Peyer's patch (tissue), 4 donors: Measurements from ENCODE around the gene UCP1. TPM values are rescaled to one million over a fixed set of nuclear protein-coding genes. Genes with fewer than 3 reads are reported as not detected.

Experiments used
- DNase-seq, 3 donors: peaks; one replicate each; pipeline ENCODE4 v3.0.0-alpha.2; 2017 to 2019
- H3K27ac ChIP-seq, 4 donors: fragments of 200-600 bp; sonication (generic); one replicate each; pipeline ENCODE4 v1.5.1; 2016 to 2019
- H3K27me3 ChIP-seq, 2 donors: fragments of 200-600 bp; sonication (generic); one replicate each; pipeline ENCODE4 v1.5.1; 2019
- H3K36me3 ChIP-seq, 3 donors: fragments of 200-600 bp; sonication (generic); one replicate each; pipeline ENCODE4 v1.5.1; 2016 to 2019
- H3K4me1 ChIP-seq, 4 donors: fragments of 200-600 bp; sonication (generic); one replicate each; pipeline ENCODE4 v1.5.1; 2016 to 2019
- H3K4me3 ChIP-seq, 4 donors: fragments of 200-600 bp; sonication (generic); 1 replicate in 3 of 4; 2 replicates in 1 of 4; pipeline ENCODE4 v1.5.1; 2016 to 2019; ENCODE audit warnings: mild to moderate bottlenecking in 1 of 4
- H3K9me3 ChIP-seq, 4 donors: fragments of 200-600 bp; sonication (generic); one replicate each; pipeline ENCODE4 v1.5.1; 2016 to 2019; ENCODE audit warnings: mild to moderate bottlenecking in 1 of 4
- POLR2A ChIP-seq, 2 donors: fragments of 450-650 bp; IDR thresholded peaks; one replicate each; pipeline ENCODE4 v1.5.1; 2017; ENCODE audit warnings: antibody characterized with exemption in 2 of 2, mild to moderate bottlenecking in 2 of 2, moderate library complexity in 2 of 2
- total RNA-seq, 4 donors: library from RNA; depleted of rRNA; stranded (reverse); fragments of >200 nt; gene quantifications; one replicate each; pipeline ENCODE4 v1.1.0, GENCODE V29; 2016
- TF ChIP-seq, protein P1 (sequence below), 6 experiments: fragments of 450-650 bp in 4 of 6; fragments of 200-600 bp in 2 of 6; sonication (generic) in 1 of 6; IDR thresholded peaks; one replicate each; pipeline ENCODE4 v1.5.1; 2017 to 2019; ENCODE audit warnings: antibody characterized with exemption in 6 of 6, mild to moderate bottlenecking in 3 of 6, moderate library complexity in 1 of 6

The UCP1 gene
- total RNA-seq, 4 donors from 2014 or later, result not detected

DNA sequence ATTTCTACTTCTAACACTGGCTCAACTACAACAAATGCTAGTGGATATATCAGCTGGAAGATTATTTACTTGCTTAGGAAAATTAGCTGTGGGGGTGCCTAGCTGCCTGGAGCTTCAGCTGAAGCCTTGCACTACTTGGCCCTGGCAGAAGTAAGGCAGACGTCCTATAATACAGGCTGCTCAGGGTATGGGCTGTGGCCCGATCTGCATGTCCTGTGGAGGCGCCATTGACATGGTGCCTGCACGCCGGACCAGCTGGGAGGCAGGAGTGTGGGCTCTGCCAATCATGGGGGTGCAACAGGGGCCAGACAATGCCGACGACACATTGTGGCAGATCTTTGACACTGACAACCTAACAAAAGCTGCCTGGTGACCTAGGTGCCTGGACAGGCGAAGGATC lies 31.6 kb upstream of the UCP1 start:
- TF ChIP-seq, protein P1, sequence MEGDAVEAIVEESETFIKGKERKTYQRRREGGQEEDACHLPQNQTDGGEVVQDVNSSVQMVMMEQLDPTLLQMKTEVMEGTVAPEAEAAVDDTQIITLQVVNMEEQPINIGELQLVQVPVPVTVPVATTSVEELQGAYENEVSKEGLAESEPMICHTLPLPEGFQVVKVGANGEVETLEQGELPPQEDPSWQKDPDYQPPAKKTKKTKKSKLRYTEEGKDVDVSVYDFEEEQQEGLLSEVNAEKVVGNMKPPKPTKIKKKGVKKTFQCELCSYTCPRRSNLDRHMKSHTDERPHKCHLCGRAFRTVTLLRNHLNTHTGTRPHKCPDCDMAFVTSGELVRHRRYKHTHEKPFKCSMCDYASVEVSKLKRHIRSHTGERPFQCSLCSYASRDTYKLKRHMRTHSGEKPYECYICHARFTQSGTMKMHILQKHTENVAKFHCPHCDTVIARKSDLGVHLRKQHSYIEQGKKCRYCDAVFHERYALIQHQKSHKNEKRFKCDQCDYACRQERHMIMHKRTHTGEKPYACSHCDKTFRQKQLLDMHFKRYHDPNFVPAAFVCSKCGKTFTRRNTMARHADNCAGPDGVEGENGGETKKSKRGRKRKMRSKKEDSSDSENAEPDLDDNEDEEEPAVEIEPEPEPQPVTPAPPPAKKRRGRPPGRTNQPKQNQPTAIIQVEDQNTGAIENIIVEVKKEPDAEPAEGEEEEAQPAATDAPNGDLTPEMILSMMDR (IDR thresholded peaks at IDR 0.05), result no peak
- no peak for TF ChIP-seq POLR2A (IDR thresholded peaks at IDR 0.05)
- no peak for DNase-seq
- no peak overlapping the region for H3K4me3 ChIP-seq

DNA sequence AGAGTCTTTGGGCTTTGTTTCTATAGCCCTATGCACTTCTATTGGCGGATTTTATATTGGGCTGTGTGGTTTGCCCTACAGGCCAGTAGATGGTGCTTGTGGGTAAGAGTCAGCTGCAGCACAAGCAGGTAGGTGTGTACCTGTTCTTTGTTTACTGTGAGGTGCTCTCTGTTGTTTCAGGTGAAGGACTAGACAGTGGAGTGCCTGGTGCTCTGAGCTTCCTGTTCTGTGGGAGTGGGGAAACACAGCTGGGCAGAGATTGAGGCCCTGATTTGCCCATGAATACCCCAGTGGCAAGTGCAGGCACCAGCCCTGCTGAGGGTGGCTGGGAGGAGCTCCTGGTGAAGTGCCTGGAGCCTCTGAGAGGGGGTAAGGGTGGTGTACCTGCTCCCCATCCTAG lies 26.3 kb upstream of the UCP1 start:
- Histone ChIP-seq H3K4me3 (no peak overlapping the region), H3K27me3 (no peaks in the 10 kb centered on the region), H3K36me3 (no peaks in the 10 kb centered on the region), H3K27ac (no peak overlapping the region), H3K9me3 (no peaks in the 10 kb centered on the region), H3K4me1 (no peaks in the 10 kb centered on the region)
- TF ChIP-seq, protein P1 (IDR thresholded peaks at IDR 0.05), result peak in 4 of 6 experiments; percentile 48 to 85 (median 80)
- TF ChIP-seq POLR2A (IDR thresholded peaks at IDR 0.05), result no peak
- peak in 1 of 3 donors; percentile 63 for DNase-seq

More for the DNA sequence above, 31.6 kb upstream of the UCP1 start:
- Histone ChIP-seq H3K9me3 (no peaks in the 10 kb centered on the region), H3K27me3 (no peaks in the 10 kb centered on the region), H3K27ac (no peak overlapping the region), H3K36me3 (no peaks in the 10 kb centered on the region), H3K4me1 (no peaks in the 10 kb centered on the region)

DNA sequence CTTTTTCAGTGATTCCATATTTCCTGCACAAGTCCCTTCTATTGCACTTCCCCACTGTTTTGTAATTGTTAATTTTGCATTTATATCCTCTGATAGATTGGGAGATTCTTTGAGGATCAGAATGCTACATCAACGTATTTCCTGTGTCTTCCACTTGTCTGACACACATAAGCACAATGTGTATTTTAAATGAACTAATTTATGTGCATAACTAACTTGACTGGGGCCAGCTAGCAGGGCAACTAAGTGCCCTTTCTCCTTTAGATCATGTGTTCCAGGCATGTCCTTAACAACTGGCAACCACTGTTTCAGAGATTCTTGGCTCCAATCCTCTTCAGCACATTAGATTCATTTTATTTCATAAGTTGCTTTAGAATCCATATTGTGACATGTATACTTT lies 15.7 kb upstream of the UCP1 start:
- Histone ChIP-seq H3K27me3 (no peaks in the 10 kb centered on the region), H3K4me3 (no peak overlapping the region), H3K36me3 (no peaks in the 10 kb centered on the region), H3K9me3 (no peaks in the 10 kb centered on the region), H3K27ac (no peak overlapping the region), H3K4me1 (no peaks in the 10 kb centered on the region)
- DNase-seq, result no peak
- TF ChIP-seq POLR2A (IDR thresholded peaks at IDR 0.05), result no peak
- TF ChIP-seq, protein P1 (IDR thresholded peaks at IDR 0.05), result no peak

DNA sequence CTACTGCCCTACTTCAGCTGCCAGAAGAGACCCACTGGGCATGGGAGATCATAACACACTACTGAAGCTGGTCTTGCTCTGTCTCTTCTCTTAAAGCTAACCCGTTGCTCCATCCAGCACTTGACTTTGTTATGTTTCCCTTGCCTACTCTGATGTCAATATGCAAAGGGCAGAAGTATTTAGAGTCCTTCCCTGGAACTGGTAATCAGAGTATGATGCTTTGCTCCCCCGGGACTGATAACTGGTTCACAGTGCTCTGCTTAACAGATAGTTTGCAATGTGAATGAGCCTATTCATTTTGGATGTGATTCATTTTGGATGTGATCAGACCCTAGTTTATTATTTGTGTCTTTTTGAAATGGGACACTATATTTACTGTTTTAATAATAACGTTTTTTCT lies 12.3 kb upstream of the UCP1 start:
- no peaks in the 10 kb centered on the region for H3K36me3 ChIP-seq
- H3K9me3 ChIP-seq, result no peaks in the 10 kb centered on the region
- no peak overlapping the region for H3K4me3 ChIP-seq
- TF ChIP-seq POLR2A (IDR thresholded peaks at IDR 0.05), result no peak
- TF ChIP-seq, protein P1 (IDR thresholded peaks at IDR 0.05), result no peak
- H3K27me3 ChIP-seq, result no peaks in the 10 kb centered on the region
- no peaks in the 10 kb centered on the region for H3K4me1 ChIP-seq
- H3K27ac ChIP-seq, result no peak overlapping the region
- no peak for DNase-seq

DNA sequence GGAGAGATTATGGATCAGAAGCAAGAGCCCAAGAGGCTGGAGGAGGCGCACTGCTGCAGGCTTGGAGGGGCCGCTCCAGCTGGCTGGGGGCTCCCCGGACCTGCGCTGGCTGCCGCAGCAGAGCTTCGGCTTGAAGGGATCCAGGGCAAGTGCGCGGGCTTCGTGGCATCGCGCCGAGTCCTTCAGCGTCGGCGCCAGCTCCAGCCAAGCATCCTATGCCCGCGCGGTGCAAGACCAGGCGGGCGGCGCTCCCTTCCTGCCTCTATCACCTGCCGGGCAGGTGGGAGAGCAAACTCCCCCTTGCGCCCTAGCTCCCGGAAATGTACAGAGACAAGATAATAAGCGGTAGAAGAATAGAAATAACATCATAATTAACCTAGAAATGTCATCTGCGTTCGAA lies 10.5 kb upstream of the UCP1 start:
- TF ChIP-seq, protein P1 (IDR thresholded peaks at IDR 0.05), result no peak
- no peak for TF ChIP-seq POLR2A (IDR thresholded peaks at IDR 0.05)
- DNase-seq, result no peak
- Histone ChIP-seq H3K9me3 (no peaks in the 10 kb centered on the region), H3K36me3 (no peaks in the 10 kb centered on the region), H3K27ac (no peak overlapping the region), H3K4me1 (no peaks in the 10 kb centered on the region), H3K27me3 (no peaks in the 10 kb centered on the region), H3K4me3 (no peak overlapping the region)

- H3K4me1 ChIP-seq, result no peaks in the 10 kb centered on the region
- H3K9me3 ChIP-seq, result peaks cover 0 to 2% (median 0%) of the 10 kb centered on the region in 4 donors
- DNase-seq, result no peak
- TF ChIP-seq, protein P1 (IDR thresholded peaks at IDR 0.05), result no peak
- no peak for TF ChIP-seq POLR2A (IDR thresholded peaks at IDR 0.05)
- H3K27ac ChIP-seq, result no peak overlapping the region
- H3K36me3 ChIP-seq, result no peaks in the 10 kb centered on the region
- H3K4me3 ChIP-seq, result no peak overlapping the region
- no peaks in the 10 kb centered on the region for H3K27me3 ChIP-seq
These were observed 6.7 kb upstream of the UCP1 start for GRCh38 chr4:140575489-140575888.
